ENCODE measurements around the gene INPP5D.
A peak's percentile ranks its signal among the peaks of the same experiment; 100 is the strongest.
"Not testable (repeated sequence)": the region's sequence is repeated elsewhere in the genome, so short reads cannot be mapped to it uniquely, and the experiment has no call there.

The INPP5D gene

GRCh38 chr2:233173115-233173514 is 113.0 kb downstream of the INPP5D start:
- peaks cover 87% of the 10 kb centered on the region for H3K36me3 Mint-ChIP-seq (ENCODE audit: insufficient read depth)

GRCh38 chr2:233174137-233174536 is 114.0 kb downstream of the INPP5D start:
- Mint-ChIP-seq H3K27me3 (no peaks in the 10 kb centered on the region), H3K9me3 (no peaks in the 10 kb centered on the region), H3K27ac (no peak overlapping the region), H3K4me1 (ENCODE audit: low read depth in 2 of 2) (peaks cover 12 to 35% of the 10 kb centered on the region in 2 donors), H3K36me3 (ENCODE audit: insufficient read depth) (peaks cover 84% of the 10 kb centered on the region), H3K4me3 (no peak overlapping the region)
- ATAC-seq (replicated peaks) (no peak), DNase-seq (no peak)

More at GRCh38 chr2:233173115-233173514, 113.0 kb downstream of the INPP5D start:
- Mint-ChIP-seq H3K9me3 (no peaks in the 10 kb centered on the region), H3K27me3 (no peaks in the 10 kb centered on the region), H3K4me1 (ENCODE audit: low read depth in 2 of 2) (peaks cover 11 to 35% of the 10 kb centered on the region in 2 donors), H3K4me3 (no peak overlapping the region), H3K27ac (peak overlapping the region in 1 of 2 donors; percentile 71)
- ATAC-seq (replicated peaks) (no peak), DNase-seq (no peak)

- DNase-seq (no peak), ATAC-seq (replicated peaks) (no peak)
- H3K27ac Mint-ChIP-seq: peak overlapping the region; percentile 36 to 54
- no peaks in the 10 kb centered on the region for H3K9me3 Mint-ChIP-seq
- H3K27me3 Mint-ChIP-seq: no peaks in the 10 kb centered on the region
- no peak overlapping the region for H3K4me3 Mint-ChIP-seq
- H3K4me1 Mint-ChIP-seq (ENCODE audit: low read depth in 2 of 2): peaks cover 19 to 33% of the 10 kb centered on the region in 2 donors
- H3K36me3 Mint-ChIP-seq (ENCODE audit: insufficient read depth): peaks cover 83% of the 10 kb centered on the region
Observed at GRCh38 chr2:233178994-233179847, 119.1 kb downstream of the INPP5D start.

- DNase-seq (no peak), ATAC-seq (replicated peaks) (no peak)
- H3K27ac Mint-ChIP-seq: peak overlapping the region in 1 of 2 donors; percentile 54
- no peaks in the 10 kb centered on the region for H3K27me3 Mint-ChIP-seq
- H3K4me3 Mint-ChIP-seq: no peak overlapping the region
- H3K9me3 Mint-ChIP-seq: no peaks in the 10 kb centered on the region
- H3K36me3 Mint-ChIP-seq (ENCODE audit: insufficient read depth): peaks cover 82% of the 10 kb centered on the region
- peaks cover 19 to 33% of the 10 kb centered on the region in 2 donors for H3K4me1 Mint-ChIP-seq (ENCODE audit: low read depth in 2 of 2)
Observed at GRCh38 chr2:233179848-233180366, 119.8 kb downstream of the INPP5D start.

GRCh38 chr2:233183869-233184418 is 123.8 kb downstream of the INPP5D start:
- H3K36me3 Mint-ChIP-seq (ENCODE audit: insufficient read depth): peaks cover 95% of the 10 kb centered on the region

GRCh38 chr2:233184669-233185068 is 124.5 kb downstream of the INPP5D start:
- ATAC-seq (replicated peaks): no peak
- Mint-ChIP-seq H3K9me3 (no peaks in the 10 kb centered on the region), H3K36me3 (ENCODE audit: insufficient read depth) (peaks cover 95% of the 10 kb centered on the region), H3K27me3 (no peaks in the 10 kb centered on the region), H3K4me3 (no peak overlapping the region), H3K27ac (peak overlapping the region; percentile 58 to 60), H3K4me1 (ENCODE audit: low read depth in 2 of 2) (peaks cover 10% of the 10 kb centered on the region in 2 donors)
- no peak for DNase-seq

More at GRCh38 chr2:233183869-233184418, 123.8 kb downstream of the INPP5D start:
- Mint-ChIP-seq H3K27me3 (no peaks in the 10 kb centered on the region), H3K4me1 (ENCODE audit: low read depth in 2 of 2) (peaks cover 13 to 17% of the 10 kb centered on the region in 2 donors), H3K4me3 (no peak overlapping the region), H3K9me3 (no peaks in the 10 kb centered on the region), H3K27ac (peak overlapping the region; percentile 58 to 60)
- ATAC-seq (replicated peaks) (no peak), DNase-seq (no peak)

- DNase-seq: no peak
- Mint-ChIP-seq H3K4me3 (no peak overlapping the region), H3K4me1 (ENCODE audit: low read depth in 2 of 2) (peaks cover 9 to 10% of the 10 kb centered on the region in 2 donors), H3K27me3 (no peaks in the 10 kb centered on the region), H3K36me3 (ENCODE audit: insufficient read depth) (peaks cover 96% of the 10 kb centered on the region), H3K9me3 (no peaks in the 10 kb centered on the region), H3K27ac (peak overlapping the region; percentile 58 to 60)
- ATAC-seq (replicated peaks): no peak
Observed at GRCh38 chr2:233185330-233185729, 125.2 kb downstream of the INPP5D start.

- no peaks in the 10 kb centered on the region for H3K9me3 Mint-ChIP-seq
- no peak for ATAC-seq (replicated peaks)
- H3K4me3 Mint-ChIP-seq: no peak overlapping the region
- H3K27me3 Mint-ChIP-seq: no peaks in the 10 kb centered on the region
- no peak for DNase-seq
- peak overlapping the region; percentile 58 to 60 for H3K27ac Mint-ChIP-seq
- H3K4me1 Mint-ChIP-seq (ENCODE audit: low read depth in 2 of 2): peaks cover 8% of the 10 kb centered on the region in 2 donors
- peaks cover 96% of the 10 kb centered on the region for H3K36me3 Mint-ChIP-seq (ENCODE audit: insufficient read depth)
Observed at GRCh38 chr2:233185963-233186362, 125.8 kb downstream of the INPP5D start.

- no peaks in the 10 kb centered on the region for H3K9me3 Mint-ChIP-seq
- H3K4me3 Mint-ChIP-seq: no peak overlapping the region
- ATAC-seq (replicated peaks) (no peak), DNase-seq (no peak)
- H3K27me3 Mint-ChIP-seq: no peaks in the 10 kb centered on the region
- H3K4me1 Mint-ChIP-seq (ENCODE audit: low read depth in 2 of 2): peaks cover 6% of the 10 kb centered on the region in 2 donors
- peak overlapping the region in 1 of 2 donors; percentile 77 for H3K27ac Mint-ChIP-seq
- H3K36me3 Mint-ChIP-seq (ENCODE audit: insufficient read depth): peaks cover 90% of the 10 kb centered on the region
Observed at GRCh38 chr2:233186851-233187250, 126.7 kb downstream of the INPP5D start.

GRCh38 chr2:233189025-233189424 is 128.9 kb downstream of the INPP5D start:
- ATAC-seq (replicated peaks): no peak
- Mint-ChIP-seq H3K9me3 (no peaks in the 10 kb centered on the region), H3K4me1 (ENCODE audit: low read depth in 2 of 2) (peaks cover 0 to 6% of the 10 kb centered on the region in 2 donors), H3K4me3 (no peak overlapping the region), H3K27me3 (no peaks in the 10 kb centered on the region), H3K36me3 (ENCODE audit: insufficient read depth) (peaks cover 85% of the 10 kb centered on the region), H3K27ac (peak overlapping the region; percentile 79 to 80)
- DNase-seq: no peak

- not testable (repeated sequence) for ATAC-seq (replicated peaks); H3K4me3 Mint-ChIP-seq; H3K9me3 Mint-ChIP-seq; H3K27me3 Mint-ChIP-seq; DNase-seq; H3K4me1 Mint-ChIP-seq (ENCODE audit: low read depth in 2 of 2)
- H3K27ac Mint-ChIP-seq: peak overlapping the region; percentile 0 to 78
- H3K36me3 Mint-ChIP-seq (ENCODE audit: insufficient read depth): peaks cover 86% of the 10 kb centered on the region
Observed at GRCh38 chr2:233191016-233191415, 130.9 kb downstream of the INPP5D start.

GRCh38 chr2:233193738-233194137 is 133.6 kb downstream of the INPP5D start:
- DNase-seq: no peak
- Mint-ChIP-seq H3K27me3 (no peaks in the 10 kb centered on the region), H3K36me3 (ENCODE audit: insufficient read depth) (peaks cover 84% of the 10 kb centered on the region), H3K4me3 (no peak overlapping the region), H3K9me3 (no peaks in the 10 kb centered on the region), H3K27ac (peak overlapping the region in 1 of 2 donors; percentile 59), H3K4me1 (ENCODE audit: low read depth in 2 of 2) (peaks cover 0 to 4% of the 10 kb centered on the region in 2 donors)
- ATAC-seq (replicated peaks): no peak

- H3K4me3 Mint-ChIP-seq: no peak overlapping the region
- H3K36me3 Mint-ChIP-seq (ENCODE audit: insufficient read depth): peaks cover 84% of the 10 kb centered on the region
- no peaks in the 10 kb centered on the region for H3K9me3 Mint-ChIP-seq
- no peaks in the 10 kb centered on the region for H3K27me3 Mint-ChIP-seq
- no peak for DNase-seq
- peak overlapping the region in 1 of 2 donors; percentile 87 for H3K27ac Mint-ChIP-seq
- no peak for ATAC-seq (replicated peaks)
- peaks cover 0 to 4% of the 10 kb centered on the region in 2 donors for H3K4me1 Mint-ChIP-seq (ENCODE audit: low read depth in 2 of 2)
Observed at GRCh38 chr2:233195027-233195426, 134.9 kb downstream of the INPP5D start.
